ENCODE measurements around the gene LBP. TPM values are rescaled to one million over a fixed set of nuclear protein-coding genes. Genes with fewer than 3 reads are reported as not detected.
"Not testable (repeated sequence)": the region's sequence is repeated elsewhere in the genome, so short reads cannot be mapped to it uniquely, and the experiment has no call there.

Gene LBP
- total RNA-seq, 2 experiments from 2014 or later, result not detected

- ChIA-PET CTCF (interaction anchor here (0.5 kb wide), 1 partner anchor 365 kb away, joined by 3 read pairs; no protein-coding TSS in a partner anchor), POLR2A (no interaction called here)
Observed at GRCh38 chr20:38316341-38316740, 29.9 kb upstream of the LBP start.

- POLR2A ChIA-PET, result no interaction called here
- CTCF ChIA-PET, result no interaction called here
Observed at GRCh38 chr20:38317422-38317821, 28.9 kb upstream of the LBP start.

- ChIA-PET POLR2A (interaction anchor here (0.6 kb wide), 1 partner anchor 115 kb away, joined by 7 read pairs; no protein-coding TSS in a partner anchor), CTCF (no interaction called here)
Observed at GRCh38 chr20:38320221-38320620, 26.1 kb upstream of the LBP start.

GRCh38 chr20:38321959-38322598 is 24.2 kb upstream of the LBP start:
- CTCF ChIA-PET, result no interaction called here

GRCh38 chr20:38324159-38324558 is 22.1 kb upstream of the LBP start:
- POLR2A ChIA-PET, result no interaction called here
- CTCF ChIA-PET, result no interaction called here

More at GRCh38 chr20:38321959-38322598, 24.2 kb upstream of the LBP start:
- POLR2A ChIA-PET, result no interaction called here

GRCh38 chr20:38325167-38325566 is 21.1 kb upstream of the LBP start:
- ChIA-PET POLR2A (no interaction called here), CTCF (no interaction called here)

GRCh38 chr20:38325905-38326304 is 20.4 kb upstream of the LBP start:
- CTCF ChIA-PET, result no interaction called here
- POLR2A ChIA-PET, result no interaction called here

GRCh38 chr20:38326309-38326708 is 20.0 kb upstream of the LBP start:
- ChIA-PET CTCF (no interaction called here), POLR2A (no interaction called here)

GRCh38 chr20:38330638-38331037 is 15.6 kb upstream of the LBP start:
- ChIA-PET CTCF (no interaction called here), POLR2A (no interaction called here)

GRCh38 chr20:38331245-38331644 is 15.0 kb upstream of the LBP start:
- CTCF ChIA-PET, result no interaction called here
- POLR2A ChIA-PET, result no interaction called here

- CTCF ChIA-PET, result no interaction called here
- POLR2A ChIA-PET, result no interaction called here
Observed at GRCh38 chr20:38331814-38332213, 14.5 kb upstream of the LBP start.

GRCh38 chr20:38334016-38334415 is 12.3 kb upstream of the LBP start:
- ChIA-PET CTCF (no interaction called here), POLR2A (no interaction called here)

- CTCF ChIA-PET, result no interaction called here
- POLR2A ChIA-PET, result no interaction called here
Observed at GRCh38 chr20:38336726-38337125, 9.6 kb upstream of the LBP start.

GRCh38 chr20:38337561-38338140 is 8.6 kb upstream of the LBP start:
- CTCF ChIA-PET, result interaction anchor here (0.8 kb wide), 1 partner anchor 18 kb away, joined by 3 read pairs; no protein-coding TSS in a partner anchor
- POLR2A ChIA-PET, result no interaction called here

- ChIA-PET POLR2A (no interaction called here), CTCF (no interaction called here)
Observed at GRCh38 chr20:38338849-38339520, 7.3 kb upstream of the LBP start.

- POLR2A ChIA-PET, CTCF ChIA-PET: not testable (repeated sequence)
Observed at GRCh38 chr20:38339521-38339896, 6.8 kb upstream of the LBP start.

GRCh38 chr20:38339997-38340396 is 6.3 kb upstream of the LBP start:
- CTCF ChIA-PET, result no interaction called here
- POLR2A ChIA-PET, result no interaction called here

GRCh38 chr20:38340693-38341092 is 5.6 kb upstream of the LBP start:
- POLR2A ChIA-PET, result no interaction called here
- CTCF ChIA-PET, result no interaction called here

- ChIA-PET CTCF (no interaction called here), POLR2A (no interaction called here)
Observed at GRCh38 chr20:38342216-38342615, 4.1 kb upstream of the LBP start.

- POLR2A ChIA-PET, result no interaction called here
Observed at GRCh38 chr20:38342713-38343310, 3.5 kb upstream of the LBP start.

More at GRCh38 chr20:38342713-38343310, 3.5 kb upstream of the LBP start:
- CTCF ChIA-PET, result no interaction called here
